WTC11 (cell line): ENCODE results near the gene GABARAPL1. TPM values are rescaled to one million over a fixed set of nuclear protein-coding genes. Genes with fewer than 3 reads are reported as not detected.

Experiments used
- ATAC-seq: fragments of 200-7000 bp; cut with Tn5 transposase; 2 replicates; pipeline ENCODE4 v1.10.0; 2021; ENCODE audit warnings: mild to moderate bottlenecking, moderate library complexity
- CTCF ChIA-PET: fragments of 300-600 bp; sonication (Branson Sonifier 250); formaldehyde crosslinking; loops from one replicate; lab custom pipeline; 2021; ENCODE audit warnings: antibody characterized with exemption; lab: Charles Lee
- POLR2A ChIA-PET: fragments of 350-600 bp; sonication (Branson Sonifier 250); formaldehyde crosslinking; loops from one replicate; lab custom pipeline; 2021; ENCODE audit warnings: antibody characterized with exemption; lab: Charles Lee
- DNase-seq: peaks from one replicate; pipeline ENCODE4 v3.0.0; 2021; ENCODE audit warnings: low spot score
- H3K27ac Mint-ChIP-seq: 2 replicates; pipeline ENCODE4 v1.8.0; 2021; ENCODE audit warnings: mixed read lengths
- H3K27me3 Mint-ChIP-seq: 2 replicates; pipeline ENCODE4 v1.8.0; 2021; ENCODE audit warnings: low read depth, mild to moderate bottlenecking, moderate library complexity, mixed read lengths
- H3K36me3 Mint-ChIP-seq: 2 replicates; pipeline ENCODE4 v1.8.0; 2021; ENCODE audit warnings: mixed read lengths
- H3K4me1 Mint-ChIP-seq: 2 replicates; pipeline ENCODE4 v1.8.0; 2022; ENCODE audit warnings: mixed read lengths
- H3K4me3 Mint-ChIP-seq: 2 replicates; pipeline ENCODE4 v1.8.0; 2021; ENCODE audit warnings: mild to moderate bottlenecking, moderate library complexity, mixed read lengths
- H3K9me3 Mint-ChIP-seq: 2 replicates; pipeline ENCODE4 v1.8.0; 2021; ENCODE audit warnings: mixed read lengths
- AR ChIP-seq: fragments of 250-450 bp; sonication (Bioruptor Pico); IDR thresholded peaks from 2 replicates; pipeline ENCODE4 v1.9.0; 2021; ENCODE audit warnings: mild to moderate bottlenecking
- CREM ChIP-seq: sonication (generic); formaldehyde crosslinking; IDR thresholded peaks from 2 replicates; pipeline ENCODE4 v1.8.1; 2022; ENCODE audit warnings: mild to moderate bottlenecking, missing genetic modification reagents, moderate library complexity
- CTCF ChIP-seq: fragments of 200-600 bp; IDR thresholded peaks from 2 replicates; pipeline ENCODE4 v1.8.0; 2022; ENCODE audit warnings: antibody characterized with exemption
- ETV6 ChIP-seq: sonication (generic); formaldehyde crosslinking; IDR thresholded peaks from 2 replicates; pipeline ENCODE4 v1.8.1; 2022; ENCODE audit warnings: mild to moderate bottlenecking, missing genetic modification reagents
- FOXP4 ChIP-seq: sonication (generic); formaldehyde crosslinking; IDR thresholded peaks from 2 replicates; pipeline ENCODE4 v1.8.0; 2022; ENCODE audit warnings: mild to moderate bottlenecking, missing genetic modification reagents
- IRF2 ChIP-seq: sonication (generic); formaldehyde crosslinking; IDR thresholded peaks from 2 replicates; pipeline ENCODE4 v1.8.0; 2022; ENCODE audit warnings: low read depth, missing genetic modification reagents, borderline replicate concordance
- MAX ChIP-seq: sonication (generic); formaldehyde crosslinking; IDR thresholded peaks from 2 replicates; pipeline ENCODE4 v1.8.0; 2022; ENCODE audit warnings: mild to moderate bottlenecking, missing genetic modification reagents
- NFYB ChIP-seq: sonication (generic); formaldehyde crosslinking; conservative IDR thresholded peaks from 2 replicates; pipeline ENCODE4 v1.8.0; 2022; ENCODE audit warnings: low read depth, missing genetic modification reagents
- TEAD1 ChIP-seq: sonication (generic); formaldehyde crosslinking; IDR thresholded peaks from 2 replicates; pipeline ENCODE4 v1.8.0; 2022; ENCODE audit warnings: mild to moderate bottlenecking, missing genetic modification reagents
- ZBTB21 ChIP-seq: sonication (generic); formaldehyde crosslinking; IDR thresholded peaks from 2 replicates; pipeline ENCODE4 v1.8.1; 2023; ENCODE audit warnings: mild to moderate bottlenecking, missing genetic modification reagents, borderline replicate concordance
- ZNF121 ChIP-seq: sonication (generic); formaldehyde crosslinking; IDR thresholded peaks from 2 replicates; pipeline ENCODE4 v1.8.0; 2023; ENCODE audit warnings: missing genetic modification reagents
- ZNF281 ChIP-seq: sonication (generic); formaldehyde crosslinking; IDR thresholded peaks from 2 replicates; pipeline ENCODE4 v1.8.0; 2023; ENCODE audit warnings: mild to moderate bottlenecking, missing genetic modification reagents
- total RNA-seq: library from RNA; stranded (reverse); gene quantifications from 3 replicates; pipeline ENCODE4 v1.2.3, GENCODE V29; 2021

Gene GABARAPL1
- total RNA-seq, 1 experiment from 2014 or later: 85.2 TPM

GRCh38 chr12:10227648-10228047 is 15.0 kb downstream of the GABARAPL1 start:
- POLR2A ChIA-PET: no interaction called here
- H3K4me1 Mint-ChIP-seq: no peaks in the 10 kb centered on the region
- no peak for DNase-seq
- TF ChIP-seq MAX (no peak), ETV6 (CRISPR knock-in tag) (no peak), CTCF (no peak)
- TF ChIP-seq, all 79 proteins: peak for 0
- Mint-ChIP-seq H3K27ac (peak overlapping the region; percentile 1; the same call in 1 of the 2 replicates), H3K36me3 (peaks cover 28% of the 10 kb centered on the region), H3K27me3 (no peaks in the 10 kb centered on the region), H3K4me3 (no peak overlapping the region), H3K9me3 (0 out of 2 replicates have a peak, but pooled peaks cover 5% of the 10 kb centered on the region)
- CTCF ChIA-PET: interaction anchor here (1.0 kb wide), 1 partner anchor 8 kb away, joined by 3 read pairs; no protein-coding TSS in a partner anchor
- no peak for ATAC-seq

- POLR2A ChIA-PET: no interaction called here
- H3K36me3 Mint-ChIP-seq: peaks cover 44% of the 10 kb centered on the region
These were observed 21.9 kb downstream of the GABARAPL1 start for GRCh38 chr12:10234562-10234961.

More at GRCh38 chr12:10234562-10234961, 21.9 kb downstream of the GABARAPL1 start:
- no peak overlapping the region for H3K27ac Mint-ChIP-seq
- TF ChIP-seq AR (CRISPR knock-in tag): no peak
- no peak for TF ChIP-seq FOXP4 (CRISPR knock-in tag)
- TF ChIP-seq ZBTB21 (CRISPR knock-in tag): no peak
- no peak for TF ChIP-seq NFYB (CRISPR knock-in tag)
- TF ChIP-seq CREM (CRISPR knock-in tag): no peak
- TF ChIP-seq TEAD1 (CRISPR knock-in tag): no peak
- TF ChIP-seq ZNF121 (CRISPR knock-in tag): no peak
- TF ChIP-seq ZNF281 (CRISPR knock-in tag): no peak
- no peak for TF ChIP-seq IRF2
- TF ChIP-seq, all 79 proteins: peak for 0
- CTCF ChIA-PET: no interaction called here
- Mint-ChIP-seq H3K4me1 (no peaks in the 10 kb centered on the region), H3K4me3 (no peak overlapping the region), H3K9me3 (peaks cover 41% of the 10 kb centered on the region), H3K27me3 (peaks cover 6% of the 10 kb centered on the region)
- DNase-seq (no peak), ATAC-seq (no peak)
